Fibroblast of lung (primary cell): ENCODE results near the gene OR2H2. TPM values are rescaled to one million over a fixed set of nuclear protein-coding genes. Genes with fewer than 3 reads are reported as not detected.

Source experiments
- DNase-seq, 2 donors: peaks; one replicate each; pipeline versions ENCODE4 v3.0.0 to v3.0.0-alpha.2; 2010; ENCODE audit warnings: low read depth in 2 of 2
- H2AFZ ChIP-seq: 2 replicates; pipeline ENCODE4 v1.5.1; 2012; ENCODE audit warnings: low read length, control low read depth, inconsistent platforms
- H3K27ac ChIP-seq: 2 replicates; pipeline ENCODE4 v1.5.1; 2011; ENCODE audit warnings: low read length, control low read depth; ENCODE audit not compliant: insufficient read depth
- H3K27me3 ChIP-seq: 2 replicates; pipeline ENCODE4 v1.5.1; 2011; ENCODE audit warnings: mild to moderate bottlenecking, low read length; ENCODE audit not compliant: control insufficient read depth, insufficient read depth
- H3K36me3 ChIP-seq: 2 replicates; pipeline ENCODE4 v1.5.1; 2011; ENCODE audit warnings: low read length; ENCODE audit not compliant: control insufficient read depth, insufficient read depth
- H3K4me1 ChIP-seq: 2 replicates; pipeline ENCODE4 v1.5.1; 2011; ENCODE audit warnings: low read length; ENCODE audit not compliant: control insufficient read depth, insufficient read depth; ENCODE audit errors: extremely low read depth
- H3K4me2 ChIP-seq: 2 replicates; pipeline ENCODE4 v1.5.1; 2011; ENCODE audit warnings: low read length, control low read depth; ENCODE audit not compliant: insufficient read depth; ENCODE audit errors: extremely low read depth
- H3K4me3 ChIP-seq, 4 experiments: fragments of 200-600 bp in 1 of 4; sonication (generic) in 1 of 4; replicated peaks in 1 of 4; 2 replicates each; pipeline ENCODE4 v1.5.1; 2011 to 2016; ENCODE audit warnings: low read length in 4 of 4, low read depth in 3 of 4, mild to moderate bottlenecking in 3 of 4, control low read depth in 2 of 4, inconsistent platforms in 1 of 4, mixed read lengths in 1 of 4; ENCODE audit not compliant: insufficient read depth in 1 of 4; ENCODE audit errors: control extremely low read depth in 1 of 4
- H3K79me2 ChIP-seq: 2 replicates; pipeline ENCODE4 v1.5.1; 2012; ENCODE audit warnings: mild to moderate bottlenecking, low read length, inconsistent platforms; ENCODE audit not compliant: control insufficient read depth, insufficient read depth
- H3K9ac ChIP-seq: 2 replicates; pipeline ENCODE4 v1.5.1; 2011; ENCODE audit warnings: mild to moderate bottlenecking, low read length, control low read depth; ENCODE audit not compliant: insufficient read depth
- H3K9me3 ChIP-seq: 2 replicates; pipeline ENCODE4 v1.5.1; 2012; ENCODE audit warnings: low read depth, low read length; ENCODE audit not compliant: control insufficient read depth, insufficient read depth
- H4K20me1 ChIP-seq: 2 replicates; pipeline ENCODE4 v1.5.1; 2011; ENCODE audit warnings: low read length; ENCODE audit not compliant: control insufficient read depth, insufficient read depth; ENCODE audit errors: extremely low read depth
- EZH2 ChIP-seq: IDR thresholded peaks from 2 replicates; pipeline ENCODE4 v1.5.1; 2012; ENCODE audit warnings: low read length, control low read depth, mild to moderate bottlenecking; ENCODE audit errors: missing control alignments
- polyA plus RNA-seq, 2 donors: library from polyadenylated mRNA; depleted of rRNA in 1 of 2; stranded (reverse) in 1 of 2; unstranded in 1 of 2; fragments of >200 nt; gene quantifications; 2 replicates each; pipeline ENCODE4 v1.2.1, GENCODE V29; 2011 to 2012; ENCODE audit warnings: missing spikeins in 1 of 2
- total RNA-seq: library from RNA; depleted of rRNA; stranded (reverse); fragments of >200 nt; gene quantifications from 2 replicates; pipeline ENCODE4 v1.2.1, GENCODE V29; 2014
- TF ChIP-seq, protein P1 (sequence below), 2 donors: IDR thresholded peaks in 1 of 2; conservative IDR thresholded peaks in 1 of 2; 1 replicate in 1 of 2; 2 replicates in 1 of 2; pipeline ENCODE4 v1.5.1; 2011 to 2012; ENCODE audit warnings: low read length in 2 of 2, control low read depth in 1 of 2, inconsistent platforms in 1 of 2, low read depth in 1 of 2, mild to moderate bottlenecking in 1 of 2

OR2H2 gene
- total and polyA plus RNA-seq, 2 donors (not counting 1 experiment from before 2014, with no cell fraction given), result not detected

DNA sequence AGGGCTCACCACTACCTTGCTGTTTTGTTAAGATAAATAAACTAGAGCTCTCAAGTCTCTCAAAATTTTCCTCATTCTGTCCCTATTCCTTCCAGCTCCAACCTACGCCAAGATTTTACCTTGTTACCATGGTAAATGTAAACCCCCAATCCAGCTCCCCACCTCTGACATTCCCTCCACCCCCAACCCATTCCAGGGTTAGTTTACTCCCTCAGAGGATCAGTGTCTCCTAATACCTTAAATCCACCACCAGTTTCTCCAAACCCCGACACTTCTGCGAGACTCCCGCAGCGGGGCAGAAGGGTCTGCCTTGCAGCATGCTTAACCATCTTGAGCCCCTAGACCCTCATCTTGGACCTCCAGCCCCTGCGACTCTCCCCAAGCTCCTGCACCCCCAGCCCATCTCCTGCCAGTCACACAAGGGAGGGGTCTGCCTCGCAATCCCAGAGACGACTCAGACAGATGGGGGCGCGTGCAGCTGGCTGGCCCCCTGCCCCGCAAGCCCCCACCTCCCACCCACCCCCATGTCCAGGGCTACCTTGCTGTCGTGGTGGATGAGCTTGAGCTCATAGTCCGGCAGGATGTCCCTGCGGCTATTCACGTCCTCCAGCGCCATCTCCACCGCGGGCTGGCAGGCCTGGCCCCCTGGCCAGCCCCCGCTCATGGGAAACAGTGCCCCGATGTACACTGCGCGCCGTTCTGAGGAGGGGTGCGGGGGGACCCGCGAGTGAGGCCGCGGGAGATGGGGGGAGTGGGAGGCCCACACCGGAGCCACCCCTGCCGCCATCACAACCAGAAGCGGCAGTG lies 42.2 kb downstream of the OR2H2 start:
- H3K9me3 ChIP-seq, result no peaks in the 10 kb centered on the region
- no peak overlapping the region for H2AFZ ChIP-seq
- H3K79me2 ChIP-seq, result no peaks in the 10 kb centered on the region
- peak overlapping the region; percentile 26 for H3K27ac ChIP-seq
- peaks cover 10% of the 10 kb centered on the region for H3K4me1 ChIP-seq
- H3K4me2 ChIP-seq, result peak overlapping the region; percentile 81
- H3K27me3 ChIP-seq, result no peaks in the 10 kb centered on the region
- no peak for TF ChIP-seq EZH2
- TF ChIP-seq, protein P1, sequence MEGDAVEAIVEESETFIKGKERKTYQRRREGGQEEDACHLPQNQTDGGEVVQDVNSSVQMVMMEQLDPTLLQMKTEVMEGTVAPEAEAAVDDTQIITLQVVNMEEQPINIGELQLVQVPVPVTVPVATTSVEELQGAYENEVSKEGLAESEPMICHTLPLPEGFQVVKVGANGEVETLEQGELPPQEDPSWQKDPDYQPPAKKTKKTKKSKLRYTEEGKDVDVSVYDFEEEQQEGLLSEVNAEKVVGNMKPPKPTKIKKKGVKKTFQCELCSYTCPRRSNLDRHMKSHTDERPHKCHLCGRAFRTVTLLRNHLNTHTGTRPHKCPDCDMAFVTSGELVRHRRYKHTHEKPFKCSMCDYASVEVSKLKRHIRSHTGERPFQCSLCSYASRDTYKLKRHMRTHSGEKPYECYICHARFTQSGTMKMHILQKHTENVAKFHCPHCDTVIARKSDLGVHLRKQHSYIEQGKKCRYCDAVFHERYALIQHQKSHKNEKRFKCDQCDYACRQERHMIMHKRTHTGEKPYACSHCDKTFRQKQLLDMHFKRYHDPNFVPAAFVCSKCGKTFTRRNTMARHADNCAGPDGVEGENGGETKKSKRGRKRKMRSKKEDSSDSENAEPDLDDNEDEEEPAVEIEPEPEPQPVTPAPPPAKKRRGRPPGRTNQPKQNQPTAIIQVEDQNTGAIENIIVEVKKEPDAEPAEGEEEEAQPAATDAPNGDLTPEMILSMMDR (conservative IDR thresholded peaks at IDR 0.05 in 1 of 2, IDR thresholded peaks at IDR 0.05 in 1 of 2; ENCODE audit: low read depth in 1 of 2, low read length in 2 of 2), result no peak
- H3K36me3 ChIP-seq, result peaks cover 6% of the 10 kb centered on the region
- H3K4me3 ChIP-seq, result peak overlapping the region; percentile 52 to 82 (median 64)
- H4K20me1 ChIP-seq, result no peaks in the 10 kb centered on the region
- peak overlapping the region; percentile 48 for H3K9ac ChIP-seq
- DNase-seq, result no peak

DNA sequence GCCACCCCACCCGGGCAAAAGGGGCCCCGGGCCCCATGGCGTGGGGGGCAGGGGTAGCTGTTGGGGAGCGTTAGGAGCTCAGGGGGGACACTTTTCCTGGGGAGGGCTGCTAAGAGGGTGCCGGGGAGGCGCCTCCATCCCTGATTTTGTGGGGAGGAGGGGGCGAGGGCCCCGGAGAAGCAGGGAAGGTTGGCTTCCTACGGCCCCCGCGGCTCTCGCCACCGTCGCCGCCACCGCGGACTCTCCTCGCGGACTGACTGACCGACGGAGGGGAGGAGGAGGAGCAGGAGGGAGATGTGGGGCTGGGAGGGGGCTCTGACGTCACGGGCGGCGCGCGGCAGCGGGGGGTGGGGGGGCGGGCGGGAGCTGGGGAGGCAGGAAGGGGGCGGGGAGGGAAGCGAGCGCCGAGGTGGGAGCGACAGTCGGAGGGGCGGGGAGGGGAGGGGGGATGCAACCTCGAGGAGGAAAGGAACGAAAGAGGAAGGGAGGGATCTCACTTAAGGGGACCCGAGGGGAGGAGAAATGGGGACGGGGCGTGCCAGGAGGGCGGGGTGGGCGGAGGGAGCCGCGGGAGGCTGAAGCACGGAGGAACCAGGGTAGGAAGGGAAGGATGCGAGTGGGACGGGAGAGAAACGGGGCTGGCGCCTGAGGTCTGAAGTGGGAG lies 43.0 kb downstream of the OR2H2 start:
- Histone ChIP-seq H3K27ac (peak overlapping the region; percentile 60), H3K36me3 (peaks cover 6% of the 10 kb centered on the region), H3K4me3 (peak overlapping the region; percentile 52 to 85 (median 72)), H3K9me3 (no peaks in the 10 kb centered on the region), H3K9ac (peak overlapping the region; percentile 51), H3K4me1 (peaks cover 10% of the 10 kb centered on the region), H3K4me2 (peak overlapping the region; percentile 84), H2AFZ (peak overlapping the region; percentile 67), H3K79me2 (no peaks in the 10 kb centered on the region), H4K20me1 (no peaks in the 10 kb centered on the region), H3K27me3 (no peaks in the 10 kb centered on the region)
- TF ChIP-seq EZH2, result no peak
- TF ChIP-seq, protein P1 (conservative IDR thresholded peaks at IDR 0.05 in 1 of 2, IDR thresholded peaks at IDR 0.05 in 1 of 2; ENCODE audit: low read depth in 1 of 2, low read length in 2 of 2), result no peak
- DNase-seq, result peak; percentile 87 to 89

DNA sequence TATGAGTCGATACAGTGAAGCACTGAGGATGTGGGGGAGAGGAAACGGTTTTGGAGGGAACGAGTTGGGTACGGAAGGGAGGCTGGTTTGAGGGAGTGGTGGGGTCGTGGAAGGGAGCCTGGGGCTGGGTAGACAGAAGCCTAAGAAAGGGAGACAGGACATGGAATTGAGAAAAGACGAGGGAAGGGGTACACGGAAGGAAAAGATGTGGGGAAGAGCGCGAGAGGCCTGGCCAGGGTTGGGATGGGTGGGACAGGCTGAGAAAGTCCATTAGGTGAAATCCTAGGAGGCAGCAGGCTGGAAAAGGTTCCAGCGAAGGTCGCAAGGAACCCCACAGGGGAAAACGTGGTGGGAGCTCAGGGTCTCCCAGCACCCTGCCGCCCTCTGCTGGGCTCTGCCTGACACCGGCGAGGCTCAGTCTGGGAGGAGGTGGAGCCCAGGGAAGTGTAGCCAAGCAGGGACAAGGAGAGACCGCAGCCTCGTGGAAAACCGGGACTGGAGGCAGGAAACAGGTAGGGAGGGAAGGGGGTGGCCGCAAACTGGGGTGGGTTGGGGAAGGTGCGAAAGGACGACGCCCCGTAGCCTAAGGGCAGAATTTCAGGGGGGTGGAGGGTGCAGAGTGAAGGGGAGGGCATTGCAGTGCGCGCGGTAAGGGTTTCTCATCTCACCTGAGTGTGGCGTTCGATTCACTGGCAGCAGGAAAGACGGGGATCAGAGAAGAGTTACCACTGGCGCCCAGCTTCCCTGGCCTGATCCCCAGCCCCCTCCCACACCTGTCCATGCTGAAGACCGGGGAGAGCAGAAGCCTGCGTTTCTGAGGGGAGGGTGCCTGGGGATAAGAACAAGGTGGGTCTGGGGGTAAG lies 43.7 kb downstream of the OR2H2 start:
- H3K9ac ChIP-seq, result peak overlapping the region; percentile 51
- H2AFZ ChIP-seq, result peak overlapping the region; percentile 67

More for the DNA sequence above, 43.7 kb downstream of the OR2H2 start:
- Histone ChIP-seq H3K4me2 (peak overlapping the region; percentile 84), H3K4me3 (peak overlapping the region; percentile 49 to 85 (median 66)), H4K20me1 (no peaks in the 10 kb centered on the region), H3K79me2 (no peaks in the 10 kb centered on the region), H3K36me3 (peaks cover 2% of the 10 kb centered on the region), H3K27me3 (no peaks in the 10 kb centered on the region), H3K27ac (peak overlapping the region; percentile 60), H3K9me3 (no peaks in the 10 kb centered on the region), H3K4me1 (peaks cover 10% of the 10 kb centered on the region)
- TF ChIP-seq, protein P1 (conservative IDR thresholded peaks at IDR 0.05 in 1 of 2, IDR thresholded peaks at IDR 0.05 in 1 of 2; ENCODE audit: low read depth in 1 of 2, low read length in 2 of 2), result peak; percentile 38 to 81
- no peak for TF ChIP-seq EZH2
- peak; percentile 69 for DNase-seq
